Heart left ventricle (tissue), 16 donors: ENCODE results near the gene ZNF658. TPM values are rescaled to one million over a fixed set of nuclear protein-coding genes. Genes with fewer than 3 reads are reported as not detected.
"Not testable (repeated sequence)": the region's sequence is repeated elsewhere in the genome, so short reads cannot be mapped to it uniquely, and the experiment has no call there.

Source experiments
- ATAC-seq, 4 donors: fragments of 200-7000 bp; cut with Tn5 transposase; one replicate each; pipeline ENCODE4 v1.9.1; 2020 to 2022; ENCODE audit warnings: moderate library complexity in 4 of 4, mild to moderate bottlenecking in 3 of 4, moderate number of reproducible peaks in 1 of 4
- DNase-seq, 5 donors: peaks; one replicate each; pipeline ENCODE4 v3.0.0-alpha.2; 2020
- H3K27ac ChIP-seq, 12 donors: fragments of 200-600 bp; sonication (generic) in 4 of 12; one replicate each; pipeline versions ENCODE4 v1.5.0 to v1.8.0; 2016 to 2022; ENCODE audit warnings: mild to moderate bottlenecking in 2 of 12
- H3K27me3 ChIP-seq, 9 donors: fragments of 200-600 bp; sonication (generic) in 2 of 9; one replicate each; pipeline versions ENCODE4 v1.5.1 to v1.8.0; 2016 to 2022; ENCODE audit warnings: mild to moderate bottlenecking in 3 of 9
- H3K36me3 ChIP-seq, 9 donors: fragments of 200-600 bp; sonication (generic) in 2 of 9; one replicate each; pipeline versions ENCODE4 v1.5.0 to v1.8.0; 2018 to 2022; ENCODE audit warnings: mild to moderate bottlenecking in 2 of 9
- H3K4me1 ChIP-seq, 12 donors: fragments of 200-600 bp; sonication (generic) in 4 of 12; one replicate each; pipeline versions ENCODE4 v1.5.0 to v1.8.0; 2016 to 2022; ENCODE audit warnings: mild to moderate bottlenecking in 3 of 12
- H3K4me3 ChIP-seq, 12 donors: fragments of 200-600 bp; sonication (generic) in 4 of 12; one replicate each; pipeline versions ENCODE4 v1.5.0 to v1.8.0; 2017 to 2022; ENCODE audit warnings: mild to moderate bottlenecking in 9 of 12, moderate library complexity in 4 of 12
- H3K9me3 ChIP-seq, 12 donors: fragments of 200-600 bp; sonication (generic) in 4 of 12; one replicate each; pipeline versions ENCODE4 v1.5.0 to v1.8.0; 2016 to 2022; ENCODE audit warnings: mild to moderate bottlenecking in 1 of 12
- WGBS, 4 donors: extraction: QIAGEN DNeasy Blood & Tissue Kit in 2 of 4; methylation state at CpG; one replicate each; pipeline versions ENCODE4 v1.1.5 to v1.1.7; 2013 to 2018; 5-methylcytosine and 5-hydroxymethylcytosine counted together
- intact Hi-C, 10 donors: fragments of 100-400 bp; cut with DNase I; formaldehyde crosslinking; loops; one replicate each; pipeline versions ENCODE4 v1.11.1 to v1.14.2; 2022
- polyA plus RNA-seq, 2 donors: library from polyadenylated mRNA; stranded (reverse); fragments of 200-250 nt; gene quantifications; one replicate each; pipeline ENCODE4 v1.2.3, GENCODE V29; 2013
- total RNA-seq, 9 donors: library from RNA; depleted of rRNA in 2 of 9; stranded (reverse); fragments of >200 nt in 2 of 9; fragmentation: NEBNext Ultra II Directional in 3 of 9; extraction: Animal tissue kit (Norgen Biotek cat#: 25700) in 3 of 9; gene quantifications; one replicate each; pipeline versions ENCODE4 v1.1.0 to v1.2.4, GENCODE V29; 2016 to 2023
- donor health status: ischemic (EF 13 %, LVEDD 7.1; RV severe dilation, severe dysfunction).
- donor health status: healthy with polysubstance abuse.
- donor health status: DM: no; HTN: yes; CAD: no.
- donor health status: DM: no; HTN: no; CAD: no.
- donor health status: ischemic (EF 25% LVEDD 6.9; RV normal size, moderate dysfunction).
- donor health status: ischemic (EF 25% LVEDD 5.7; RV mildly dilated, moderate dysfunction).
- donor health status: healthy.
- donor health status: DM: yes; HTN: yes; CAD: no.
- donor health status: ischemic (EF 35%, LVEDD 5.7; RV mildly dilated, moderate dysfunction).
- donor health status: nonischemic (EF 11% LVEDD 7.7; RV severe dilation, severe dysfunction).
- donor health status: DM: yes; HTN: yes; CAD: no.
- donor health status: PGD.
- donor health status: ischemic (EF 29% LVEDD 5.4; RV normal size, mild dysfunction).
- donor health status: nonischemic (EF 23%, LVEDD 6.1; RV moderate dilation, normal function).

The ZNF658 gene
- total and polyA plus RNA-seq, 11 donors = 1.8 to 10.1 (median 6.7) TPM

DNA sequence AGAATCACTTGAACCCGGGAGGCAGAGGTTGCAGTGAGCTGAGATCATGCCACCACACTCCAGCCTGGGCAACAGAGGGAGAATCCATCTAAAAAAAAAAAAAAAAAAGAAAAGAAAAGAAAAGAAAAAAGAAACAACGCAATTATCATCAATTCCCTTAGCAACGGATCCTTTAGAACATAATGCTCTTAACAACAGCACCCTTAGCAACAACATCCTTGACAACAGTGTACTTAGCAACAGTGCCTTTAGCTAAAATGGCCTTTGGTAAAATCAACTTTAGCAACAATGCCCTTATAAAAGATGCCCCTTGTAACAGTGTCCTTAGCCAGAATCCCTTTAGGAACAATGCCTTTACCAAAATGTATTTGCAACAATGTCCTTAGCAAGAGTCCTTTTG, 37.1 kb downstream of the ZNF658 start:
- H3K27ac ChIP-seq = peak overlapping the region in 1 of 12 donors; percentile 40
- DNase-seq, H3K27me3 ChIP-seq, intact Hi-C loops, H3K4me1 ChIP-seq, ATAC-seq, H3K36me3 ChIP-seq, H3K4me3 ChIP-seq, H3K9me3 ChIP-seq: not testable (repeated sequence)
- WGBS, 4 donors = 60 to 85% (median 77%) methylated on average over 3 of the region's 3 CpGs

- 56 to 67% (median 63%) methylated on average over 4 to 5 of the region's 5 CpGs for WGBS, 4 donors
- intact Hi-C loops, H3K36me3 ChIP-seq, H3K4me1 ChIP-seq, H3K4me3 ChIP-seq, H3K9me3 ChIP-seq, H3K27me3 ChIP-seq, ATAC-seq, DNase-seq: not testable (repeated sequence)
- H3K27ac ChIP-seq = peak overlapping the region in 3 of 12 donors; percentile 32 to 43 (median 40)
These were observed 37.8 kb downstream of the ZNF658 start for GRCh38 chr9:66938322-66938721.

GRCh38 chr9:66939878-66940830, 39.6 kb downstream of the ZNF658 start:
- DNase-seq, H3K27me3 ChIP-seq, intact Hi-C loops, H3K4me1 ChIP-seq, H3K36me3 ChIP-seq, H3K9me3 ChIP-seq, H3K4me3 ChIP-seq: not testable (repeated sequence)
- ATAC-seq = peak; percentile 81 to 92 (median 91)
- 0 to 11% (median 3%) methylated on average over 1 of the region's 2 CpGs for WGBS, 4 donors
- H3K27ac ChIP-seq = peak overlapping the region in 1 of 12 donors; percentile 37

- H3K27me3 ChIP-seq, intact Hi-C loops, H3K27ac ChIP-seq, H3K4me3 ChIP-seq, ATAC-seq, H3K4me1 ChIP-seq, H3K9me3 ChIP-seq, H3K36me3 ChIP-seq: not testable (repeated sequence)
- 36 to 54% (median 45%) methylated on average over 5 of the region's 5 CpGs for WGBS, 4 donors
- peak in 1 of 5 donors; percentile 9 for DNase-seq
These were observed 42.1 kb downstream of the ZNF658 start for GRCh38 chr9:66942400-66943155.

DNA sequence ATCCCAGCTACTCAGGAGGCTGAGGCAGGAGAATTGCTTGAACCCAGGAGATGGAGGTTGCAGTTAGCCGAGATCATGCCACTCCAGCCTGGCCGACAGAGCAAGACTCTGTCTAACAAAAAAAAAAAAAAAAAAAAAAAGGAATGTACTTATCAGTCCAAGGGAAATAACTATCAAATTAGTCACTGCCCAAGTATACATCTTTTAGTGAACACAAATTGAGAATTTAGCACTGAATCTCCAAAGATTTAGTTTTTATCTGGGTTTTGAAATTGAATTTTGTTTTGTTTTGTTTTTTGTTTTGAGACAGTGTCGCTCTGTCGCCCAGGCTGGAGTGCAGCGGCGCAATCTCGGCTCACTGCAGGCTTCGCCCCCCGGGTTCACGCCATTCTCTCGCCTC, 52.1 kb downstream of the ZNF658 start:
- ATAC-seq = not testable (repeated sequence)

More for the DNA sequence above, 52.1 kb downstream of the ZNF658 start:
- H3K4me3 ChIP-seq, H3K36me3 ChIP-seq, DNase-seq, H3K9me3 ChIP-seq, intact Hi-C loops, H3K27ac ChIP-seq, H3K27me3 ChIP-seq, H3K4me1 ChIP-seq: not testable (repeated sequence)
- WGBS, 4 donors = 88 to 96% (median 94%) methylated on average over 9 to 11 of the region's 11 CpGs

Other genes with a start within 250 kb of the ZNF658 start
- not detected for gene SPATA31A3, start 91.8 kb downstream of the ZNF658 start, total RNA-seq
- gene SPATA31A3, start 91.8 kb downstream of the ZNF658 start, polyA plus RNA-seq = not detected